BLaER1 (cell line): ENCODE results near the gene ACER1.
"Not testable (repeated sequence)": the region's sequence is repeated elsewhere in the genome, so short reads cannot be mapped to it uniquely, and the experiment has no call there.

Source experiments
- H3K27ac ChIP-seq: shearing (Covaris generic); formaldehyde crosslinking; 2 replicates; pipeline ENCODE4 v1.8.1; 2022
- H3K27me3 ChIP-seq: shearing (Covaris generic); formaldehyde crosslinking; 2 replicates; pipeline ENCODE4 v1.8.1; 2022
- H3K36me3 ChIP-seq: shearing (Covaris generic); formaldehyde crosslinking; 2 replicates; pipeline ENCODE4 v1.8.1; 2022
- H3K4me1 ChIP-seq: shearing (Covaris generic); formaldehyde crosslinking; 2 replicates; pipeline ENCODE4 v1.8.1; 2022
- H3K4me2 ChIP-seq: shearing (Covaris generic); formaldehyde crosslinking; 2 replicates; pipeline ENCODE4 v1.8.1; 2022
- H3K4me3 ChIP-seq: shearing (Covaris generic); formaldehyde crosslinking; 2 replicates; pipeline ENCODE4 v1.8.1; 2022
- H3K9ac ChIP-seq: shearing (Covaris generic); formaldehyde crosslinking; 2 replicates; pipeline ENCODE4 v1.8.1; 2022
- H3K9me3 ChIP-seq: shearing (Covaris generic); formaldehyde crosslinking; 2 replicates; pipeline ENCODE4 v1.8.1; 2022
- H4K20me1 ChIP-seq: shearing (Covaris generic); formaldehyde crosslinking; 2 replicates; pipeline ENCODE4 v1.8.1; 2022
- Cebpa-rat ChIP-seq: shearing (Covaris generic); IDR thresholded peaks from 2 replicates; pipeline ENCODE4 v1.8.1; 2022

ACER1 gene

DNA sequence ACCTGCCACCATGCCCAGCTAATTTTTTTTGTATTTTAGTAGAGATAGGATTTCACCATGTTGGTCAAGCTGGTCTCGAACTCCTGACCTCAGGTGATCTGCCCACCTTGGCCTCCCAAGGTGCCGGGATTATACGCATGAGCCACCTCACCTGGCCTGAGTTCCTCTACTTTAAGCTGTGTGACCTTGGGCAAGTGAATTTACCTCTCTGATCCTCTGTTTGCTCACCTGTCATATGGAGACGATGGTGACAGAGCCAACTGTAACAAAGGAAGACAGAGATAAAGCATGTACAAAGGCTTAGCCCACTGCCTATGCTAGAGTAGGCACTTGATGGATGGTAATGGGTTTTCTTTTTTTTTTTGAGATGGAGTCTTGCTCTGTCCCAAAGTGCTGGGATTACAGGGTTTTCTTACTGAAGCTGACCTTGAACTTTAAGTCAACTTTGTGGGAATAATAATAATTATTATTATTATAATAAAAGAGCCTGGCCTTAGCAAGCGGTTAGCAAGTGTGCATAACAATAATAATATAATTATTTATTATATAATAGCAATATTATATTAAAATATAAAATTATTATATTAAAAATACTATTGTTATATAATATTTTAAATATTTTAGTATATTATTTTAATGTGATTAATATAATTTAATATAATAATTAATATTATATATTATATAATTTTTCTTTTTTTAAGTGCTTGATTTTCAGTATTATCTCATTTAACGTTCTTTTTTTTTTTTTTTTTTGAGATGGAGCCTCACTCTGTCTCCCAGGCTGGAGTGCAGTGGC is 1.3 kb upstream of the ACER1 start:
- Histone ChIP-seq H3K4me3 (no peak overlapping the region), H3K9me3 (no peaks in the 10 kb centered on the region), H3K27ac (no peak overlapping the region), H3K4me2 (no peak overlapping the region), H3K36me3 (no peaks in the 10 kb centered on the region), H3K9ac (no peak overlapping the region), H3K4me1 (no peaks in the 10 kb centered on the region; the same call in 1 of the 2 replicates), H4K20me1 (no peaks in the 10 kb centered on the region), H3K27me3 (no peaks in the 10 kb centered on the region)
- TF ChIP-seq Cebpa-rat, result no peak

DNA sequence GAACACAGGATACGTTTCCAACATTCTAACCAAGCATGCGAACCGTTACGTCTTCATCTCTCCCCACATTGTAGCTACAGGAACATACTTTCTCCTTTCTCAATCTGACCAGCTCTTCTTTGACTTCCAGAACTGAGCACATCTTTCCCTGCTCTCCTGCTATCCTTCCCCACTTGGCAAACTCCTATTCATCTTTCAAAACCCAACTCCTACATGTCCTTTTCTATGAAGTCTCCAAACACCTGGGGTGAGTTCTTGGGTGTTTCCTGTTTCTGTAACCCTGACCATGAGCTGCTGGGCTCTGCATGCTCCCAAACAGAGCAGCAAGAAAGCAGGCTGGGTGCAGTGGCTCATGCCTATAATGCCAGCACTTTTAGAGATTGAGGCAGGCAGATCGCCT is 6.6 kb downstream of the ACER1 start:
- no peak overlapping the region for H3K9ac ChIP-seq
- H3K27ac ChIP-seq, result no peak overlapping the region
- H3K4me2 ChIP-seq, result no peak overlapping the region
- no peak for TF ChIP-seq Cebpa-rat
- no peaks in the 10 kb centered on the region for H3K36me3 ChIP-seq
- H3K27me3 ChIP-seq, result no peaks in the 10 kb centered on the region
- no peak overlapping the region for H3K4me3 ChIP-seq
- H3K9me3 ChIP-seq, result peaks cover 12% of the 10 kb centered on the region; the same call in 1 of the 2 replicates
- no peaks in the 10 kb centered on the region for H4K20me1 ChIP-seq
- H3K4me1 ChIP-seq, result peaks cover 7% of the 10 kb centered on the region

DNA sequence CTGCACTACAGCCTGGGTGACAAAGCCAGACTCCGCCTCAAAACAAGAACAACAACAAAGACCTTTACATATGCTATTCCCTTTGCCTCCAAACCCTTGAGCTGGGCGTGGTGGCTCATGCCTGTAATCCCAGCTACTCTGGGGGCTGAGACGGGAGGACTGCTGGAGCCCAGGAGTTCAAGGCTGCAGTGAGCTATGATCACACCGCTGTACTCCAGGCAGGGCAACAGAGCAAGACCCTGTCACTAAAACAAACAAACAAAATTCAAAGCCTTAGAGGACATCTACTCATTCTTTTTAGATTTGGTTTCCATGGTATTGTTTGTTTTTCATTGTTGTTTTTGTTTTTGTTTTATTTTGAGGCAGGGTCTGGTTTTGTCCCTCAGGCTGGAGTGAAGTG is 7.8 kb downstream of the ACER1 start:
- no peak overlapping the region for H3K27ac ChIP-seq
- H3K9me3 ChIP-seq, result peaks cover 12% of the 10 kb centered on the region; the same call in 1 of the 2 replicates
- H3K9ac ChIP-seq, result no peak overlapping the region
- H3K27me3 ChIP-seq, result no peaks in the 10 kb centered on the region
- no peaks in the 10 kb centered on the region for H3K36me3 ChIP-seq
- H3K4me2 ChIP-seq, result no peak overlapping the region
- H3K4me1 ChIP-seq, result peaks cover 7% of the 10 kb centered on the region
- no peaks in the 10 kb centered on the region for H4K20me1 ChIP-seq
- no peak overlapping the region for H3K4me3 ChIP-seq
- TF ChIP-seq Cebpa-rat, result no peak

DNA sequence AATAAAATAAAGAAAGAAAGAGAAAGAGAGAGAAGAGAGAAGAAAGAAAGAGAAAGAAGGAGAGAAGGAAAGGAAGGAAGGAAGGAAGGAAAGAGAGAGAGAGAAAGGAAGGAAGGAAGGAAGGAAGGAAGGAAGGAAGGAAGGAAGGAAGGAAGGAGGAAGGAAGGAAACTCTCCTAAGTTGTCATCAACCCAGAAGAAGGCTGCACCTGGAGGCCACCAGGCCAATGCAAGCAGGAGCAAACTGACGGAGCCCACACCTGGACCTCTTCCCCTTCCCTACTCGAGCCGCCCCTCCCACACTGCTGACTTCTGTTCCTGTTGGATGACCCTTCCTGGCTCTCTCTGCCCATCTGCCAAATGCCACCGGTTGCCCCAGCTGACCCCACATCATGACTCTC is 8.7 kb downstream of the ACER1 start:
- Histone ChIP-seq H3K4me2 (0 out of 2 replicates have a peak overlapping the region, but pooled peaks have one; percentile 3), H3K27ac (peak overlapping the region; percentile 35; the same call in 1 of the 2 replicates)
- TF ChIP-seq Cebpa-rat, result no peak

DNA sequence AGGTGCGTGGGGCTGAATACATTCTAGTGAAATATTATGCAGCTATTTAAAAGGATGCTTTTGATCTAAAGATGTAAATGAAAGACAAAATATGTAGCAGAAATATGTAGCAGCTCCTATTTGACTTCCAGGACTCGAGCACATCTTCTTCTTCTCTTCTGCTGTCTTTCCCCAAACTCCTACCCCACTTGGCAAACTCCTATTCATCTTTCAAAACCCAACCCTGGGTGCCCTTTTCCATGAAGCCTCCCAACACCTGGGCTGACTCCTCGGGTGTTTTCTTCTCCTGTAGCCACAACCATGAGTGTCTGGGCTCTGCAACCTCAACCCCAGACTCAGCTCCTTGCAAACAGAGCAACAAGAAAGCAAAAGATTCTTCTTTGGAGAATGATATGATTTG is 11.1 kb downstream of the ACER1 start:
- no peaks in the 10 kb centered on the region for H3K27me3 ChIP-seq
- H3K27ac ChIP-seq, result no peak overlapping the region
- no peaks in the 10 kb centered on the region for H4K20me1 ChIP-seq
- H3K9me3 ChIP-seq, result peaks cover 12% of the 10 kb centered on the region; the same call in 1 of the 2 replicates
- peaks cover 7% of the 10 kb centered on the region for H3K4me1 ChIP-seq
- H3K9ac ChIP-seq, result no peak overlapping the region
- H3K4me3 ChIP-seq, result no peak overlapping the region
- H3K4me2 ChIP-seq, result no peak overlapping the region
- TF ChIP-seq Cebpa-rat, result no peak
- H3K36me3 ChIP-seq, result no peaks in the 10 kb centered on the region

More for the DNA sequence above, 8.7 kb downstream of the ACER1 start:
- Histone ChIP-seq H3K36me3 (no peaks in the 10 kb centered on the region), H3K4me1 (peaks cover 7% of the 10 kb centered on the region), H3K9ac (no peak overlapping the region), H3K4me3 (no peak overlapping the region), H3K27me3 (no peaks in the 10 kb centered on the region), H4K20me1 (no peaks in the 10 kb centered on the region), H3K9me3 (peaks cover 12% of the 10 kb centered on the region; the same call in 1 of the 2 replicates)

DNA sequence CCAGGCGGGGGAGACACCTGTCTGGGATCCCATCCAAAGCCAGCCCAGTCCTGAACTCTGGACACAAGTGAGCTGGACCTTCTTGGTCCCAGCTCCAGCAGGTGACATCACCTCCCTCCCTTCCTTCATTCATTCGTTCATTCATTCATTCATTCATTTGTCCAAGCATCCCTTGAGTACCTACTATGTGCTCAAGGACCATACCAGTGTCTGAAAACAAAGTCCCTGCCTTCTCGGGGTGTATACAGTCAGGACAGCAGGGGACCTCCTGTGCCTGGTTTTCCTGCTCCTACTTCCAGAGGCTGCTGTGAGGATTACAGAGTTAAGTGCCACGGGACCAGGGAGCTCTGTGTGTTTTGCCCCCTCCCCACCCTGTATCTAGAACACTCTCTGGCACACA is 14.0 kb downstream of the ACER1 start:
- H3K4me1 ChIP-seq, result no peaks in the 10 kb centered on the region
- H3K36me3 ChIP-seq, result no peaks in the 10 kb centered on the region
- H4K20me1 ChIP-seq, result no peaks in the 10 kb centered on the region
- peaks cover 12% of the 10 kb centered on the region; the same call in 1 of the 2 replicates for H3K9me3 ChIP-seq
- TF ChIP-seq Cebpa-rat, result no peak
- H3K9ac ChIP-seq, result no peak overlapping the region
- H3K27me3 ChIP-seq, result no peaks in the 10 kb centered on the region
- H3K4me3 ChIP-seq, result no peak overlapping the region
- H3K4me2 ChIP-seq, result no peak overlapping the region
- no peak overlapping the region for H3K27ac ChIP-seq

DNA sequence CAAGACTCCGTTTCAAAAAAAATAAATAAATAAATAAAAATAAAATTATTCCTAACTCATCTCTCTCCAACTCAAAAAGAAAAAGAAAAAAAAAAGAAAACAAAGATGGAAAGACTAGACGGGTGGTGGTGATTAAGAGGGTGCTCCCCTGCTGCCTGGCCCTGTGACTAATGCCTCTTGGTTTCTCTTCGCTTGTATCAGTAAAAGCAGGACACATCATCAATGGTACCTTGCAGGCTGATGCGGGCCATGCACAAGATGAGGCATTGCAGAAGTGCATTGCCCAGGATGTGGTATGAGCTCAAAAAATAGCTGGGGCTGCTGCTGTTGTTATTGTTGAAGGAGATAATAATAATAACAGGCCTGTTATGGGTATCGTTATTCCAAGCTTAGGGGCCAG is 14.6 kb downstream of the ACER1 start:
- H3K4me1 ChIP-seq, result no peaks in the 10 kb centered on the region

DNA sequence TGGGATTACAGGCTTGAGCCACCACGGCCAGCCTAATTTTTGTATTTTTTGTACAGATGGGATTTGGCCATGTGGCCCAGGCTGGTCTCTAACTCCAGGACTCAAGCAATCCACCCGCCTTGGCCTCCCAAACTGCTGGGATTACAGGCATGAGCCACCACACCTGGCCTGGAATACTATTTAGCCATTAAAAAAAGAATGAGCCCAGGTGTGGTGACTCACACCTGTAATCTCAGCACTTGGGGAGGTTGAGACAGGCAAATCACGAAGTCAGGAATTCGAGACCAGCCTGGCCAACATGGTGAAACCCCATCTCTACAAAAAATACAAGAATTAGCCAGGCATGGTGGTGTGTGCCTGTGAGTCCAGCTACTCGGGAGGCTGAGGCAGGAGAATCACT is 17.8 kb downstream of the ACER1 start:
- not testable (repeated sequence) for H3K36me3 ChIP-seq, H3K4me3 ChIP-seq, H3K27ac ChIP-seq, H3K4me1 ChIP-seq, H4K20me1 ChIP-seq, H3K4me2 ChIP-seq, H3K9ac ChIP-seq, H3K27me3 ChIP-seq
- H3K9me3 ChIP-seq, result peaks cover 11% of the 10 kb centered on the region; the same call in 1 of the 2 replicates

More for the DNA sequence above, 14.6 kb downstream of the ACER1 start:
- Histone ChIP-seq H3K36me3 (no peaks in the 10 kb centered on the region), H3K27me3 (no peaks in the 10 kb centered on the region), H4K20me1 (no peaks in the 10 kb centered on the region), H3K4me2 (no peak overlapping the region), H3K9ac (no peak overlapping the region), H3K9me3 (peaks cover 9% of the 10 kb centered on the region), H3K4me3 (no peak overlapping the region), H3K27ac (no peak overlapping the region)
- no peak for TF ChIP-seq Cebpa-rat

DNA sequence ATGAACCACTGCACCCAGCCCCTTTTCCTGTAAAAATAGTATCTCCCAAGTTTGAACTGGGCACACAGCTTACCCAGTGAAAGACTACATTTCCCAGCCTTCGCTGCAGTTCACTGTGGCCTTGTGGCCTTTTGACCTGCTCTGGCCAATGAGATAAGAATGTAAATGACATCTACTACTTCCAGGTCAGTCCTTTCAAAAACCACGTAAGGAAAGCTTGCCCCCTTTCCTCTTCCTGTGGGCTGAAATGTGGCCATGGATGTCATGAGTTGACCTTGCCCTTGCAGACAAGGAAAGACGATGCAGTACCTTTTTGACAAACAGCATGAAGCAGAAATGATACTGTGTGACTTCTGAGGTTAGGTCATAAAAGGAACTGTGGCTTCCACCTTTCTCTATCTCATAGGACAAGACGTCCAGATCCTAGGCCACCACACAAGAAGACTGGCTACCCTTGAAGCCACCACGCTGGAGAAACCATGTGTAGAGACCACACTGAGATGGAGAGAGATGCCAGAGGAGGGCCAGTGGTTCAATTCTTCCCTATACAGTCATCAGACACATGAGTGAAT is 19.9 kb downstream of the ACER1 start:
- Histone ChIP-seq H3K4me2 (no peak overlapping the region), H3K27ac (no peak overlapping the region), H3K27me3 (no peaks in the 10 kb centered on the region), H3K9me3 (peaks cover 11% of the 10 kb centered on the region; the same call in 1 of the 2 replicates), H3K36me3 (no peaks in the 10 kb centered on the region), H3K4me1 (no peaks in the 10 kb centered on the region), H4K20me1 (no peaks in the 10 kb centered on the region), H3K4me3 (no peak overlapping the region), H3K9ac (no peak overlapping the region)
- no peak for TF ChIP-seq Cebpa-rat

DNA sequence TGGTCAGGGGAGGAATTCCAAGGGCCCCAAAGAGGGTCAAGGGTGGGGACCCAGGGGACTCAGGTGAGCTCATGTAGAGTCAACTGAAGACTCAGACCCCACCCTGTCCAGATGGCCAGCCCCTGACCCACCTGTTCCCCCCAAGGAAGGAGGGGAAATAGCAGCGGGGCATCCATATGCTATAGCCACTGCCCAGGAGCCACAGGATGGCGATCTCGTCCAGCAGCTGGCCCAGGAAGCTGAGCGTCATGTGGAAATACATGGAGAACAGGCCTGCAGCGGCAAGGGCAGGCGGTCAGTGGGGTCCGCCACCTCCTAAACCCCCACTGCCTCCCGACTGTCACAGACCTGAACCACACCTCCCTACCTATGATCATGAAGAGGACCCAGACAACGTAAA is 21.4 kb downstream of the ACER1 start:
- H4K20me1 ChIP-seq, result no peaks in the 10 kb centered on the region
- H3K27ac ChIP-seq, result no peak overlapping the region
- TF ChIP-seq Cebpa-rat, result no peak
- no peaks in the 10 kb centered on the region for H3K36me3 ChIP-seq
- no peak overlapping the region for H3K4me2 ChIP-seq
- H3K4me1 ChIP-seq, result peaks cover 2% of the 10 kb centered on the region; the same call in 1 of the 2 replicates
- H3K27me3 ChIP-seq, result no peaks in the 10 kb centered on the region
- H3K9ac ChIP-seq, result no peak overlapping the region
- no peak overlapping the region for H3K4me3 ChIP-seq
- peaks cover 11% of the 10 kb centered on the region; the same call in 1 of the 2 replicates for H3K9me3 ChIP-seq
